Measurements from ENCODE around the gene NFIC.

The NFIC gene

GRCh38 chr19:3496392-3497273 is 130.2 kb downstream of the NFIC start:
- no peak overlapping the region for H3K4me3 ChIP-seq (ENCODE audit: low read depth, low read length)
- no peak for DNase-seq (ENCODE audit: low read depth)
- TF ChIP-seq MYC (IDR thresholded peaks at IDR 0.05; ENCODE audit: low read depth, low read length): no peak
- no peak for TF ChIP-seq POLR2A (IDR thresholded peaks at IDR 0.05; ENCODE audit: extremely low read depth, insufficient read length)
- TF ChIP-seq MAX (IDR thresholded peaks at IDR 0.05; ENCODE audit: low read depth, low read length): no peak
- TF ChIP-seq CTCF (IDR thresholded peaks at IDR 0.05; ENCODE audit: low read depth, low read length): no peak

GRCh38 chr19:3497757-3498520 is 131.6 kb downstream of the NFIC start:
- no peak for TF ChIP-seq MAX (IDR thresholded peaks at IDR 0.05; ENCODE audit: low read depth, low read length)
- TF ChIP-seq POLR2A (IDR thresholded peaks at IDR 0.05; ENCODE audit: extremely low read depth, insufficient read length): no peak
- no peak for TF ChIP-seq MYC (IDR thresholded peaks at IDR 0.05; ENCODE audit: low read depth, low read length)
- TF ChIP-seq CTCF (IDR thresholded peaks at IDR 0.05; ENCODE audit: low read depth, low read length): no peak

GRCh38 chr19:3499738-3500428 is 133.5 kb downstream of the NFIC start:
- DNase-seq (ENCODE audit: low read depth): no peak
- peak overlapping the region; percentile 92 for H3K4me3 ChIP-seq (ENCODE audit: low read depth, low read length)
- TF ChIP-seq CTCF (IDR thresholded peaks at IDR 0.05; ENCODE audit: low read depth, low read length) (no peak), MYC (IDR thresholded peaks at IDR 0.05; ENCODE audit: low read depth, low read length) (no peak), MAX (IDR thresholded peaks at IDR 0.05; ENCODE audit: low read depth, low read length) (no peak), POLR2A (IDR thresholded peaks at IDR 0.05; ENCODE audit: extremely low read depth, insufficient read length) (no peak)

More at GRCh38 chr19:3497757-3498520, 131.6 kb downstream of the NFIC start:
- no peak overlapping the region for H3K4me3 ChIP-seq (ENCODE audit: low read depth, low read length)
- DNase-seq (ENCODE audit: low read depth): no peak

- DNase-seq (ENCODE audit: low read depth): peak; percentile 93
- peak within 1 kb of the TSS; percentile 92 for H3K4me3 ChIP-seq (ENCODE audit: low read depth, low read length)
- TF ChIP-seq POLR2A (IDR thresholded peaks at IDR 0.05; ENCODE audit: extremely low read depth, insufficient read length) (peak; percentile 48), CTCF (IDR thresholded peaks at IDR 0.05; ENCODE audit: low read depth, low read length) (no peak), MAX (IDR thresholded peaks at IDR 0.05; ENCODE audit: low read depth, low read length) (peak; percentile 95), MYC (IDR thresholded peaks at IDR 0.05; ENCODE audit: low read depth, low read length) (peak; percentile 76)
Measured at GRCh38 chr19:3500429-3501101, 134.2 kb downstream of the NFIC start, which contains the start of gene DOHH. Gene DOHH (minus strand): TSS chr19:3500674. CDS start chr19:3496814, 3,860 bp downstream.

GRCh38 chr19:3501780-3502179 is 135.4 kb downstream of the NFIC start:
- no peak for DNase-seq (ENCODE audit: low read depth)
- TF ChIP-seq POLR2A (IDR thresholded peaks at IDR 0.05; ENCODE audit: extremely low read depth, insufficient read length) (no peak), MAX (IDR thresholded peaks at IDR 0.05; ENCODE audit: low read depth, low read length) (no peak), MYC (IDR thresholded peaks at IDR 0.05; ENCODE audit: low read depth, low read length) (no peak), CTCF (IDR thresholded peaks at IDR 0.05; ENCODE audit: low read depth, low read length) (no peak)
- no peak overlapping the region for H3K4me3 ChIP-seq (ENCODE audit: low read depth, low read length)
